ENCODE results near the gene SPOCK1.
"Not testable (repeated sequence)": the region's sequence is repeated elsewhere in the genome, so short reads cannot be mapped to it uniquely, and the experiment has no call there.

The SPOCK1 gene

DNA sequence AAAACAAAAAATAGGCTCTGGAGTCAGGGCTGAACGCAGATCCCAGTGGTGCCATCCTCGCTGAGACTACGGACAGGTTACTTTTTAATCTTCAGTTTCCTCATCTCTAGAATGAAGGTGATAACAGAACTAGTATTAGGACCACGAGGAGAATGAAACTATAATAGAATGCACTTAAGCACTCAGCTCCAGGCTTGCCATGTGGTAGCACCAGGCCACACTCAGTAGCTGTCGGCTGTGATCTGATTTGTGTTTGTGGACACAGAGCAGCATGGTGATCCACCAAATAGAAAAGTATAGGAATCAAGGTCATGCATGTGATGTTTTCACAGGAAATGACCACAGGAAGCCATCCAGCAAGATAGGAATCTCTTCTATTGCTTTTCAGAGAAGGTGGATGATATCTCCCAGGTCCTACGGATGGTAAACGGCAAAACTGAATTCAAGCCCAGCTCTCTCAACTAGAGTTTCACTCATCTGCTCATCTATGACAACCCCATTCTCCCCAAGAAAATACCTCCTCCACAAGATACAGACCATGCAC, 498.0 kb downstream of the SPOCK1 start:
- no peak for DNase-seq

DNA sequence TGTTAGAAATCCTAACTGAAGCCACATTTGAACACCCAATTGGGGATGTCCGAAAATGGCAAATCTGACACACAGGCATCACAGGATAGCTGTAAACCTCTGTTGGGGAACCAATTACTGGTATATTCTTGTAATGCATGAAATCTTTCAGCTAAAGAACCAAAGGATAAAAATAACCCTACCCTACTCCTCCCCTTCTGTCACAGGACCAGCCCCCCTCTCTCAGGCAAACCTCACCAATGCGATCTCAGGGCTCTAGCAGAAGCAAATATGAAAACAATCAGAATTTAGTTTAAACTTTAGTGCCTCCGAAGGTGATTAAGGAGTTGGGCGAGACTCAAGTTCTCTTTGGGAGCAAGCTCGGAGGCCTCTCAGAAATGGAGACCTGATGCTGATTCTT, 499.3 kb downstream of the SPOCK1 start:
- DNase-seq: no peak

DNA sequence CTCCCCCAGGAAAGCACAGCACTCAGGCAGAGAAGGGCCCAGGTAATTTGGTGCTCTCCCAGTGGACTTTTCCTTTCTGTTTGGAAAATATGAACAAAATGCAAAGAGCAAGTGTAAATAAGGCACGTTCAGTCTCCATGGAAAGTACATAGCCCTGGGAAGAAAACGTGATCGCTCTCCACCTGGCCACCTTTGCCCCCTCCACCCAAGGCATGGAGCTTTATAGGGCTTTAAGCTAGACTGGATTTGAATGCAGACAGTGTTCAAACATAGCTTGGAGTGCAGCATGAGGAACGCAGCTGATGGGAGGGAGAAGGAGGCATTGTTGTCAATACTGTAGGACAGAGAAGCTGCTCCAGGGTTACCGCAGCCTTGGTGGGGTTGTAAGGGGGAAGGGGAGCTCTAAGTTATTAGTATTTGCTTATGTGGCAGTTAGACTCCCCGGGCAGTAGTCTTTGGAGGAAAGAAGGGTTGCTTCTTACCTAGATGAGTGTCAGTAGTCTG, 500.2 kb downstream of the SPOCK1 start:
- no peak for DNase-seq

DNA sequence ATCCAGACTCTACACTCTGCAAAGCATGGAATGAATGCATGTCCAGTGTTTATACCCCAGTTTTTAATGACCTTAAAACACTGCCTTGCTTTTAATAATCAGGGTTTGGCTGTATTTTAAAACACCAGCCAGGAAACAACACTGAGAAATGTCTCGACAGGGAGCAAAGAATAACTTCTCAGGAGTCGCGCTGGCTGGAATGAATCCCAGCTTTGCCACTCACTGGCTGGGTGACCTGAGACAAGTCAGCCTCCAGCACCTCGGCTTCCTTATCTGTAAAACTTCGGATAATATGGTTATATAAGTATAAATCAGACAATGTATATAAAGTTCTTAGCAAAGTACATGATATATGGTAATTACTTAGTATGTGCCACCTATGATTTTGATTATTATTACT, 505.0 kb downstream of the SPOCK1 start:
- no peak for DNase-seq

DNA sequence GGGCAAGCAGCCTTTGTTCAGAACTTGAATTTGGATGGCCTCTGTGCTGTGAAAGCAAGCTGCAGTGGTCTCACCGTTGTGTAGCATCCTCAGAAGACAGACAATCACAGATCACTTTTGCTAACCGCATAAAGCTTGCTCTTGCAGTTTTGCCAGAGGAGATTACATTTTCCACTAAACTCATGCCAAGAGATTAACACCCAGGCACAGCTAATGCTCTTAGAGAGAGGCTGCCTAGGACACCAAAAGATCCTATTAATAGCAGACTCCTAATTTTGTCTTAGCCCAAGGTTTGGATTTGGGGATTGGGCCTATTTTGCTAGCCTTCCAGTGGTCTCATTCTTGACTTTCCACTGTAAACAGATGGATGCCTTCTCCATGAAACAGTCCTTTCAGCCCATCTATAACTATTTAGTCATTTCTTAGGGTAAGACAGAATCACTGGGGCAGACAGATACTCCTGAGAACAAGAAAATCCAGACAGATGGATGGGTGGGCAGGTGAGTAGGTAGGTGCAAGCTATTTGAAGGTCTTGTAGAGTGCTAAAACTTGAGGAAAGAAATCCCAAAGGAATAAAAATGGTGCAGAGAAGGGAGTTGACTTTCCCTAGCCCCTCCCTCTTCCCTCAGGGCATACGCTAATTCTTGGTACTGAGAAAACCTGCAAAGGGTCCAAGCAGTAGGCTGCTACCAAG, 506.2 kb downstream of the SPOCK1 start:
- no peak for DNase-seq

DNA sequence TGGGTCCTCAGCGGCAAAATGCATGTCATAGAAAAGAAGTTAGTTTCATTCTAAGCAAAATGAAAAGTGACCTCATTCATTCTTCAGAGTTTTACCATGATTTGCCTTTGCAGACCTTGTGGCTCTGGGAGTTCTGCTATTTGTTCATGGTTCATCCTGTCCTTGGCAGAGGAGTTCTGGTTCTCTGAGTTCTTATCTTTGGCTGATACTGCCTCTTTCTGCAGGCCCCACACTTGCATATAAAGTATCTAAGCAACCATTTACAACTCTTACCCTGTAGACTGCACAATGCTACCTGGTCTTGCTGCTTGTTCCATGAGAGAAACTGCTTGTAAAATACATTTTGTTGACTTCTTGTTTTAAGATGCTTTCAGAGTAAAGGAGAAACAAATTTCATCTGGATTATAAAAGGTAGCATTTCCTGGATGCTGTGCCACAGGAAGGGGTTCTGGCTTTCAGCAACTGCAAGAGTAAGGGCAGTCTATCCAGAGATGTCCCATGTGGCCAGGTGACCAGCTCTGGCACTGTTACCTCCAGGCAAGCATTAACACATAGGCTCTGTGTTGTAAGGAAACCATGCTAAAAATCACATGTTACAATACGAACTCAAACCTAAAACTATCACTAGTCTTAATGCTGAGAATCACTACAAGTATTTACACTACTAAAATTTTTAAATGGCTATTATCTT, 513.2 kb downstream of the SPOCK1 start:
- DNase-seq: no peak

DNA sequence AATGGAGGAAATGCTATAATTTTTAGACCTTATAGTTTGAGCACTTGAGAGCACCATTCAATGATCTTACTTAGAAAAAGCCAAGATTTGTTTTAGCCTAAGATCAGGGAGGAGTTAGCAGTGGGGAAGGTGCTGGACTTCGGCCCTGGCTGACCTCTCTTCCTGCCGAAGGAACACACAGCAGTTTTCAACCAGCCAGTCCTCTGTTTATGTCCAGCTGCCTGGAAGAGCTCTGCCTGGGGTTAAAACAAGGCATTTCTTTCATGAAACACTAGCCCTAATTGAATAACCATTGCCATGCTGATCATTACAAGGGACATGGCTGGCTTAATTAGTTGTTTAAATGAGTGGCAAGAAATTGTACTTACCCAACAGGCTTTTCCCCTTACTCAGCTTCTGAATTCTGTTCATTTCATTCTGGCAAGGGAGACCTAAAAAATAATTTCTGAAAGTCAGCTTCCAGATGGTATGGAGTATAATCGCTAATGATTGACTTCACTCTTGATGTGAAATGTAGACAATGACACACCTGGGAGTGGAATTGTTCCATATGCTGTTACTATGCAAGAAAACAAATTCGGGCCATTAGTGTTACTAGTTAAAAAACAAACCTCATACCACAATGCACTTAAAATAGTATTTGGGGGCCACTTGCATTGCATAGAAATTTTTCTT, 514.2 kb downstream of the SPOCK1 start:
- DNase-seq: no peak

DNA sequence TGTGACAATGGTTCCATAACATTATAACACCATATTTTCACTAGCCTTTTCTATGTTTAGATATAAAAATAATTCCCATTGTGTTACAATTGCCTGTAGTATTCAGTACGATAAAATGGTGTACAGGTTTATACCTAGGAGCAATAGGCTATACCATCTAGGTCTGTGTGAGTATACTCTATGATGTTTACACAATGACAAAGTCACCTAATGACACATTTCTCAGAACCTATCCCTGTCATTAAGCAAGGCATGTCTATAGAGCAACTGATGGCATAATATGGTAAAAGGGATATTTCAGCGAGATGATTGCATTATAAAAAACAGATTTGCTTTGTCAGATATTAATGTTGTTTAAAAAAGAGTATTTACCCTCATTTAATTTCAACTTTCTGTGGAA, 517.2 kb downstream of the SPOCK1 start:
- no peak for DNase-seq

DNA sequence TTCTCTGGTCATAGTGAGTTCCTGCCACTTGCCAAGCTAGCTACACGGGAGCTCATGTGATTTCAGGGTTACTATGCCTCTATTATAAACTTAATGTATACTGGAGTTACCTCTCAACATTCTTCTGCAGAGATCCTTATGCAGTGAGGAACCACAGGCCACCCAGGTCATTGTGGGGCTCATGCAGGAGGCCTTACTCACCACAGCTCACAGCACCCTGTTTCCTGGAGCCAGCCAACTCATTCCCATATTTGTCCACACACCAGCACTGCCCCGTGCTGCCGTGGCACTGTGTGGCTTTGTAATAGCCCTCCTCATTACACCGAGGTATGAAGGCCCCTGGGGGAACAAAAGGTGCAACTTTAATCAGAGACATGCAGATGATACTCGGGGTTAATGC, 520.0 kb downstream of the SPOCK1 start:
- DNase-seq: no peak

DNA sequence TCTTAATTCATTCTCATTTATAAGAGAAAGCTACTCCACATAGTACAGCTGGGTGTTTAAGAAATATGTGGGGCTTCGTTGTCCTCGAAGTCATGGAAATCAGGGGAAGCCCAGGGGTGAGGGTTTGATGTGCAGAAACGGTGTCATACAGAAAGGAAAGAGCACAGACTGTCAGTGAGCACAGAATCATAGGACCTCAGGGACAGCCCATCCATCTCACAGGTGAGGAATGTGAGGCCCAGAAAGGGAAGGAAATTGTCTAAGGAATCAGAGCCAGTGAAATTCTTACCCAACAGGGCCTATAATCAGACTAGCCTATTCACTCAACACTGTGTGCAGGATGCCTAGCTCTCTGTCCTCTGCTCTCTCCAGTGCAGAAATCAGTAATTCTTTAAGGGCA, 535.6 kb downstream of the SPOCK1 start:
- DNase-seq: no peak

DNA sequence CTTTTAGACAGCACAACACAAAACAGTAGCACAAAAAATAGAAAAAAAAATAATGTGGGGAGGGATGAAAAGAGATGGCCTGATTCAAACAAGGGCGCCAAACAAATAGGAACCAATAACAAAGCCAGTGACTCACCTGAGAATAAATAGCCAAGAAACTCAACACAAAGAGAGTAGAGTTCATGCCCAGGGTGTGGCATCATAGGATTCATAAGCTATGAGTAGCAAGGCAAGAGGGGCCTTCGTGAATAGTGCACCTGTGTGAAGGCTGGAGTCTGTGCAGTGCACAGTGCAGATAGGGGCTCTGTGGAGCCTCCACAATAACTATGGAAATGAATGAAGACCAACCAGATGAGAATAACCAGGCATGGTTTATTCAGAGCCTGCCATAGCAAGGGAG, 541.7 kb downstream of the SPOCK1 start:
- DNase-seq: no peak

DNA sequence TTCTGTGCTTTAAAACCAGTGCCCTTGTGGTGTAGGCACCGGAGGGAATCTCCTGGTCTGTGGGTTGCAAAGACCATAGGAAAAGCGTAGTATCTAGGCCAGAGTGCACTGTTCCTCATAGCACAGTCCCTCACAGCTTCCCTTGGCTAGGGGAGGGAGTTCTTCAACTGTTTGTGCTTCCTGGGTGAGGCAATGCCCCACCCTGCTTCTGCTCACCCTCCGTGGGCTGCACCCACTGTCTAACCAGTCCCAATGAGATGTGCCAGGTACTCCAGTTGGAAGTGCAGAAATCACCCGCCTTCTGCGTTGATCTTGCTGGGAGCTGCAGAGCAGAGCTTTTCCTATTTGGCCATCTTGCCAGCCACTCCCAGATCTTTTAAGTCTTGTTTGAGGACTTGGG, 545.0 kb downstream of the SPOCK1 start:
- DNase-seq: not testable (repeated sequence)

DNA sequence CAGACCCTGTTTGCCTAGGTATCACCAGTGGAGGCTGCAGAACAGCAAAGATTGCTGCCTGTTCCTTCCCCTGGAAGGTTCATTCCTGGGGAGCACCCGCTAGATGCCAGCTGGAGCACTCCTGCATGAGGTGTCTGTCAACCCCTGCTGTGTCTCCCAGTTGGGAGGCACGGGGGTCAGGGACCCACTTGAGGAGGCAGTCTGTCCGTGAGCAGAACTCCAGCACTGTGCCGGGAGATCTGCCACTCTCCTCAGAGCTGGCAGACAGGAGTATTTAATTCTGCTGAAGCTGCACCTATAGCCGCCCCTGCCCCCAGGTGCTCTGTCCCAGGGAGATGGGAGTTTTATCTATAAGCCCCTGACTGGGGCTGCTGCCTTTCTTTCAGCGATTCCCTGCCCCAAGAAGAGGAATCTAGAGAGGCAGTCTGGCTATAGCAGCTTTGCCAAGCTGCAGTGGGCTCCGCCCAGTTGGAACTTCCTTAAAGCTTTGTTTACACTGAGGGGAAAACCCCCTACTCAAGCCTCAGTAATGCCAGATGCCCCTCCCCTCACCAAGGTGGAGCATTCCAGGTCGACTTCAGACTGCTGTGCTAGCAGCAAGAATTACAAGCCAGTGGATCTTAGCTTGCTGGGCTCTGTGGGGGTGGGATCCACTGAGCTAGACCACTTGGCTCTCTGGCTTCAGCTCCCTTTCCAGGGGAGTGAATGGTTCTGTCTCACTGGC, 545.6 kb downstream of the SPOCK1 start:
- DNase-seq: not testable (repeated sequence)

DNA sequence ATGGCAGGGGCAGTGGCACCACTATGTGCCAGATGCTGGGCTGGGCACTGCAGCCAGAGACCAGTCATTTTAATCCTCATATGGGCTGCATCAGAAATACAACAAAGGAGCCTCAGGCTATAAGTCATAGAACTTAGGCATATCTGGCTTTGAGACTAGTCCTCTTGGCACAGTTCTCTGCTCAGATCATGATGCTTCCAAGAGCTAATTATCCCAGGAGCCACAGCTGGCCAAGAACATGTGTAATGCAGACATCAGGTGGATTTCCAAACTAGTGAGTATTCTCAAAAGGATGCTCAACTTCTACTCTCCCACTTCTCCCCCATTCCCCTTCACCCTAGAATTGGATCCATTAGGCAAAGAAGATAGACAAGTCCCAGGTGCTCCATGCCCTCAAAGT, 571.6 kb downstream of the SPOCK1 start:
- no peak for DNase-seq

DNA sequence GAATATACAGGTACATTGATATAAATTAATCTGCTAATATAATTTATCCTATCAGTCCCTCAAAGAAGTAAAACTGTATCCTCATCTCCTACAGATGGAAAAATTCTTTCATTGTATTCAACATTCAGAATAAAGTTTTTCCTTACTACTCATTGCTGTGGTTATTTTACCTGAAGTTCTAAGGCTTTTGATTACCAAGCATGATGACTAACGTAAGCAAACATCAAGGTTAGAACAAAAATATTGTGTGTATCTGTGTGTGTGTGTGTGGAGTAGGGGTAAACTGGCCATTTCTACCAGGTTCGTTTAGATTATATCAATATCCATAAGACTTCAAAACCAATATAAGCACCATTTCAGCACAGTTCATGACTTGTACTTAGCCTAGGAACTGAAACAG, 573.1 kb downstream of the SPOCK1 start:
- DNase-seq: no peak

All from activated CD8-positive, alpha-beta memory T cell treated with anti-CD3 and anti-CD28 coated beads, Interleukin-2, amount 50 U/mL, for 4 hours (primary cell).